Measurements from ENCODE around the gene OR5M8. TPM values are rescaled to one million over a fixed set of nuclear protein-coding genes. Genes with fewer than 3 reads are reported as not detected.

Gene OR5M8
- total and polyA plus RNA-seq, 4 donors, result not detected

DNA sequence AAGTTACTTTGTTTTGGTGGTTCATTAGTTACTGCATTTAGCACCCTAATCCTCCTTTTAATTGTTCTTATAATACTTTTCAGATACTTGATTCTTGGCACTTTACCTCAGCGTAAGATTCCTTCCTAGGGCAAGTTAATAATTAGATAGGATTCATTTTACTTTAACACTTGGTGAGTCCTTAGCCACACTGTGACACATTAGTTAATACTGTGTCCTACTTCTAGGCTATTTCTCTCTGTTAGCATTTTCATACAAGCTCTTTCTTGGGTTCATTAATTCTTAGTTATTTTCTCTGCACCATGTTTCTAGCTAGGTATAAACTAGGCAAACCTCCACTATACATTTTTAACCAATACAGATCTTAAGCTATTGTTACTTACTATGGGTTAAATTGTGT is 34.1 kb downstream of the OR5M8 start:
- WGBS, 2 donors, result 78 to 90% methylated on average over 1 of the region's 1 CpG
- no peak for ATAC-seq (ENCODE audit: insufficient read depth, low FRiP score)
- H3K27ac ChIP-seq (ENCODE audit: low read depth in 1 of 2, low read length in 1 of 2), result no peak overlapping the region
- H3K36me3 ChIP-seq (ENCODE audit: control insufficient read depth in 4 of 4, insufficient read depth in 4 of 4, low read length in 4 of 4), result no peaks in the 10 kb centered on the region
- H3K9ac ChIP-seq (ENCODE audit: insufficient read depth in 1 of 2, low read length in 2 of 2), result no peak overlapping the region
- H3K4me3 ChIP-seq, result no peak overlapping the region
- no peaks in the 10 kb centered on the region for H3K4me1 ChIP-seq (ENCODE audit: control insufficient read depth in 5 of 5, insufficient read depth in 5 of 5, low read length in 5 of 5)
- H3K27me3 ChIP-seq (ENCODE audit: control insufficient read depth in 3 of 3, insufficient read depth in 3 of 3, low read length in 2 of 3), result no peaks in the 10 kb centered on the region
- TF ChIP-seq, protein P1, sequence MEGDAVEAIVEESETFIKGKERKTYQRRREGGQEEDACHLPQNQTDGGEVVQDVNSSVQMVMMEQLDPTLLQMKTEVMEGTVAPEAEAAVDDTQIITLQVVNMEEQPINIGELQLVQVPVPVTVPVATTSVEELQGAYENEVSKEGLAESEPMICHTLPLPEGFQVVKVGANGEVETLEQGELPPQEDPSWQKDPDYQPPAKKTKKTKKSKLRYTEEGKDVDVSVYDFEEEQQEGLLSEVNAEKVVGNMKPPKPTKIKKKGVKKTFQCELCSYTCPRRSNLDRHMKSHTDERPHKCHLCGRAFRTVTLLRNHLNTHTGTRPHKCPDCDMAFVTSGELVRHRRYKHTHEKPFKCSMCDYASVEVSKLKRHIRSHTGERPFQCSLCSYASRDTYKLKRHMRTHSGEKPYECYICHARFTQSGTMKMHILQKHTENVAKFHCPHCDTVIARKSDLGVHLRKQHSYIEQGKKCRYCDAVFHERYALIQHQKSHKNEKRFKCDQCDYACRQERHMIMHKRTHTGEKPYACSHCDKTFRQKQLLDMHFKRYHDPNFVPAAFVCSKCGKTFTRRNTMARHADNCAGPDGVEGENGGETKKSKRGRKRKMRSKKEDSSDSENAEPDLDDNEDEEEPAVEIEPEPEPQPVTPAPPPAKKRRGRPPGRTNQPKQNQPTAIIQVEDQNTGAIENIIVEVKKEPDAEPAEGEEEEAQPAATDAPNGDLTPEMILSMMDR (IDR thresholded peaks at IDR 0.05; ENCODE audit: control extremely low read depth, extremely low read depth), result no peak
- peaks cover 0 to 3% (median 0%) of the 10 kb centered on the region in 4 donors for H3K9me3 ChIP-seq (ENCODE audit: control insufficient read depth in 4 of 4, insufficient read depth in 3 of 4, low read length in 3 of 4)
- peak in 1 of 3 donors; percentile 1 for DNase-seq

GRCh38 chr11:56453521-56453920 is 37.6 kb downstream of the OR5M8 start:
- Histone ChIP-seq H3K27me3 (ENCODE audit: control insufficient read depth in 3 of 3, insufficient read depth in 3 of 3, low read length in 2 of 3) (no peaks in the 10 kb centered on the region), H3K9ac (ENCODE audit: insufficient read depth in 1 of 2, low read length in 2 of 2) (no peak overlapping the region), H3K9me3 (ENCODE audit: control insufficient read depth in 4 of 4, insufficient read depth in 3 of 4, low read length in 3 of 4) (peaks cover 0 to 3% (median 0%) of the 10 kb centered on the region in 4 donors), H3K36me3 (ENCODE audit: control insufficient read depth in 4 of 4, insufficient read depth in 4 of 4, low read length in 4 of 4) (no peaks in the 10 kb centered on the region), H3K27ac (ENCODE audit: low read depth in 1 of 2, low read length in 1 of 2) (no peak overlapping the region), H3K4me1 (ENCODE audit: control insufficient read depth in 5 of 5, insufficient read depth in 5 of 5, low read length in 5 of 5) (no peaks in the 10 kb centered on the region), H3K4me3 (no peak overlapping the region)
- 66 to 72% methylated on average over 4 of the region's 4 CpGs for WGBS, 2 donors
- no peak for DNase-seq
- TF ChIP-seq, protein P1 (IDR thresholded peaks at IDR 0.05; ENCODE audit: control extremely low read depth, extremely low read depth), result no peak
- ATAC-seq (ENCODE audit: insufficient read depth, low FRiP score), result no peak

Other genes starting within 250 kb of the OR5M8 start
- gene OR5T3, start 239.1 kb downstream of the OR5M8 start, total RNA-seq, result not detected
- gene OR5T3, start 239.1 kb downstream of the OR5M8 start, polyA plus RNA-seq, result not detected
- gene OR5T1, start 217.2 kb downstream of the OR5M8 start, total RNA-seq, result not detected
- gene OR5T1, start 217.2 kb downstream of the OR5M8 start, polyA plus RNA-seq, result not detected
- not detected for gene OR8H1, start 199.1 kb downstream of the OR5M8 start, total RNA-seq
- not detected for gene OR8H1, start 199.1 kb downstream of the OR5M8 start, polyA plus RNA-seq
- gene OR8K3, start 176.2 kb downstream of the OR5M8 start, total RNA-seq, result not detected
- gene OR8K3, start 176.2 kb downstream of the OR5M8 start, polyA plus RNA-seq, result not detected
- gene OR8K1, start 145.3 kb downstream of the OR5M8 start, total RNA-seq, result not detected
- not detected for gene OR8K1, start 145.3 kb downstream of the OR5M8 start, polyA plus RNA-seq
- not detected for gene OR8J1, start 137.1 kb downstream of the OR5M8 start, total RNA-seq
- not detected for gene OR8J1, start 137.1 kb downstream of the OR5M8 start, polyA plus RNA-seq
- gene OR8U1, start 115.7 kb downstream of the OR5M8 start, total RNA-seq, result not detected
- gene OR8U1, start 115.7 kb downstream of the OR5M8 start, polyA plus RNA-seq, result not detected
- gene OR5AL1, start 78.7 kb downstream of the OR5M8 start, total RNA-seq, result not detected
- gene OR5AL1, start 78.7 kb downstream of the OR5M8 start, polyA plus RNA-seq, result not detected
- gene OR5M3, start 18.0 kb downstream of the OR5M8 start, total RNA-seq, result not detected
- gene OR5M3, start 18.0 kb downstream of the OR5M8 start, polyA plus RNA-seq, result not detected
- gene OR5M11, start 51.9 kb upstream of the OR5M8 start, total RNA-seq, result not detected
- gene OR5M11, start 51.9 kb upstream of the OR5M8 start, polyA plus RNA-seq, result not detected
- not detected for gene OR5M10, start 86.4 kb upstream of the OR5M8 start, total RNA-seq
- gene OR5M10, start 86.4 kb upstream of the OR5M8 start, polyA plus RNA-seq, result not detected
- gene OR5M1, start 123.5 kb upstream of the OR5M8 start, total RNA-seq, result not detected
- gene OR5M1, start 123.5 kb upstream of the OR5M8 start, polyA plus RNA-seq, result not detected
- gene OR5AP2, start 151.1 kb upstream of the OR5M8 start, total RNA-seq, result not detected
- not detected for gene OR5AP2, start 151.1 kb upstream of the OR5M8 start, polyA plus RNA-seq
- gene OR5AR1, start 172.3 kb upstream of the OR5M8 start, total RNA-seq, result not detected
- not detected for gene OR5AR1, start 172.3 kb upstream of the OR5M8 start, polyA plus RNA-seq
- gene OR9G1, start 207.7 kb upstream of the OR5M8 start, total RNA-seq, result not detected
- gene OR9G1, start 207.7 kb upstream of the OR5M8 start, polyA plus RNA-seq, result not detected